GM21447 (cell line): ENCODE measurements around the gene MEGF10.

Experiments
- ATAC-seq: cut with Tn5 transposase; IDR thresholded peaks from one replicate; pipeline ENCODE4 v1.9.1; 2021; ENCODE audit not compliant: unreplicated experiment

Gene MEGF10

DNA sequence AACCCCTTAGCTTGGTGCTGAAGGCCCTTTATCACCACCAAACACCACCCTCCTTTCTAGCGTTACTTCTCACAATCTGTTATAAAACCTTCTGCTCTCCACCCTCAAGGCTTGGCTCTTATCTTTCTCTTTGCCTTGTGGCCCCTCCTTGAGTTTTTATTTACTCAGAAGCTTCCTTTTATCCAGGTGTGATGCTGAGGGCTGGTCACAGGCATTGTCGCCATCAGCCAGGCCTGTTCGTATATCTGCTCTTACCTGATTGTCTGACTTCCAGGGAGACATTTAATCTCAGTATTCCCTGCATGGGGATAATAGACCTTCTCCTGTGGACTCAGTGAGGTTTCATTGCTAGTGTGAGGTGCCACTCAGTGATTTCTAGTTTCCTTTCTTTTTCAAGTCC, 34.2 kb downstream of the MEGF10 start:
- ATAC-seq: no peak

GRCh38 chr5:127326431-127326830, 35.8 kb downstream of the MEGF10 start:
- no peak for ATAC-seq

DNA sequence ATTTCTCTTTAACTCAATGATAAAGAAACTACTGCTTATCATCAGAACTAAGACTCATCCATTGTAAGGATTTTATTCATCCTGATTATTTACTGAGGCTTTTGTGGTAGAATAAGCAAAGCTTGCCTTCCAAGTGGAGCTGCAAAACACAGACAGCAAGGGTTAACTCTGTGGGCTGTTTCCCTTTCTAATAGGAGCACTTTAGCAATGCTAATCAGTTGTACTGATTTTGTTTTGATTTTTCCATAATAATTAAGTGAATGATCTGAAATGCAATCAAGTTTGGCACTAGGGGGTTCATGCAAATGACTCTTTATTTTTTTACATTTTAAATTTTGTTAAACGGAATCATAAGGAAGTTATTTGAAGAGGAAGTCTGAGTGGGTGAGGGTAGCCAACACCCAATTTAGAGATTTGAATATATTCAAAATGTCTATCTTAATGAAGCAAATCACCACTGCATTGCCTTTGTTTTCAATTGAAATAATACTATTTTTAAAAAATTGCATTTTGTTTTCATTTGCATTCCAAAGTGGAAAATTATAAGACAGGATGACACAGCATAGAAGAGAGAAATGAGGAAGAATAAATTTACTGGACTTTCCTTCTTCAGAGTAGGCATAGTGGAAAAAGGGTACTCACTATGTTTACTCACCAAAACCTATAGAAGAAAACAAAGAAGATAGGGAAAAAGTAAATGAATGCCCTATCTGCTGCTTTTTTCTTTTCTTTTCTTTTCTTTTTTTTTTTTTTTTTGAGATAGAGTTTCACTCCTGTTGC, 36.6 kb downstream of the MEGF10 start:
- no peak for ATAC-seq

DNA sequence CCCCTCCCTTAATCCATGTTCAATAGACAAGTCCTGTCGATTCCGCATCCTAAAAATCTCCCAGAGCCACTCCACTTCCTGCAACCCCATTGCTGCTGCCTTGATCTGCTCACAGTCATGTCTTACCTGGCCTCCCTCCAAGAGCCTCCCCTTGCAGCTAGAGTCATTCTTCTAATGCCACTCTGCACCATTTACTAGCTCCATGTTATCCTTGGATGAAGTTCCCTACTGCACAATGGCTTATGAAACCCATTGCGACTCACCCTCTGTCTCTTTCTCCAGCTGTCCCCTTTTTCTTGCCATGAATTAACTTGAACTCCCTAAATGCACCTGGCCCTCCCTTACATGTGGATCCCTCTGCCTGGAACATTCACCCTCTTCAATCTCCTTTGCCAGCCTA, 39.5 kb downstream of the MEGF10 start:
- no peak for ATAC-seq

DNA sequence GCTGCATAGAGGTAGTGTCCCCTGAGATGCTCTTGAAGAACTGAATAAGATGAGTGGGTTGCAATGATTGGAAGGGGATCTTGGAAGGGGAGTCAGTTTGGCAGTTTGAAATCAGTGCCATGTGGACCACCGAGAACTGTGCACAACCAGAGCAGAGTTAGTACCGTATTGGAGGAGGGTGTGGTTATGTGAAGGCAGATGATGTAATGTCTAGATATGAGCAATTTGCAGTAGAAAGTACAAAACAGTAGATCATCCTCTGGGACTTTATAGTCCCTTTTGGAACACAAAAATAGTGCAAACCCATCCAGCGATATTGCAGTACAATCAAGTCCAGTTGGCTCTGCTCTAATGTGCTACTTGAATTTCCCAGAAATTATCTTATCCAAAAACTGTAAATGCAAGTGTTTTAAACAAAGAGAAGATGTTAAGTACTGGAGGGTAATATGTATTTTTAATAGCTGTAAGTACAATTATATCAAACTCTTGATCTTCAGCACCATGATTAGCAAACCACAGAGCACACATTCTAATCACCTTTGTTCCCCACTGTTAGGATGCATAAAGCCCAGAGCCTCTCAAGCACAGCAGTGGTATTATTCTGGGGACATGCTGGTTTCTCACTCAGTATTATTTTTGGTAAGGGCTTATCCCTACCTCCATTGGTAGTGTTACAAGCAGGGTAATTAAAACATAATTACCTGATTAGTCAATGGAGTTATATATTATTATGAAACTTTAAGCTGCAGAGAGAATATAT, 41.5 kb downstream of the MEGF10 start:
- no peak for ATAC-seq

DNA sequence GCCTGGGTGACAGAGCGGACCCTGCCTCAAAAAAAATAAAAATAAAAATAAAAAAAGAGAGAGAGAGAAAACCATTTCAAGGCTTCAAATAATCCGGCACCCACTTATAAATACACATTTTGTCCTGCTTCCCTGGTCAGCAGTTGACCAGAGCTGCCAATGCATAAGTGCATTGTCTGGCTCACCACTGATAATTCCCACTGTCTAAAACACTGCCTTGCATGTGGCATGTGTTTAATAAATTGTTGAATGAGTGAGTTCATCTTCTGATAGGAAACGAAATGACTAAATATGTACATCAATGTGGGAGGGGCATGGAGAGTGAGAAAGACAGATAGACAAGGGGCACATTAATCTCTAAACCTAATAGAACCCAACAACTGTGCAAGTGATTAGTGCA, 42.9 kb downstream of the MEGF10 start:
- no peak for ATAC-seq

DNA sequence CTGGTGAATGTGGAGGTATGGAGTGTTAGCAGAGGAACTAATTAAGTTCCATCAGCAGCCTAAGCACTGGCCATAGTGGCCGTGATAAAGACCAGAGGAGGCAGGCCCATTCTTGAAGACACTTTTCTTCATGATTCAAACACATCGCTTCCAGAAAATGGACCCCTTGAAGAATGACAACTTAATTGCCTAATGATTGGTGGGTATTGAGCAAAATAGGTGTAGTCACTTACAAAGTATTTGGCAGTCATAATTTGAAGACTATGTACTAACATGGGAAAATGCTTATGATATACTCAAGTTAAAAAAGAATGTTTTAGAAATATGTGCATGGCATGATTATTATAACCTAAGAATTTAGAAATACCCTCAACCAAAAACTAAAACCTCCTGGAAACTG, 44.8 kb downstream of the MEGF10 start:
- no peak for ATAC-seq

- ATAC-seq: no peak
Measured at GRCh38 chr5:127337876-127338275, 47.3 kb downstream of the MEGF10 start.

DNA sequence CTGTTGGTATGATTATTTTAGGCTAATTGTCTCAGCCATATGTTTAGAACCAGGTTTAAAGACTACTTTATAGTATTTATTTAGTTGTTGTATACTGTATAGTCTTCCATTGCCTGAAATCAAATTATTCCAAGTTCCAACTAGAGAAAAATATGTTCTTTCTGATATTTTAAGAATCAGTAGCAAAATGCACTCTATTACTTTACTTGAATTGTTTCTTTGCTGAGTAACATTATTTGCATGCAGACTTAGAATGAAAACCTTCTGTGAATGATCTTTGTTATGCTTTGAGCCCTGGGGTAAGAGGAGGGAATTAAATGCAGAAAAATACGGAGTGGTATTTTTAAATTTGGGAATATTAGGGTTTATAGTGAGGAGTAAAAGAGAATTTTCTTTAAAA, 47.9 kb downstream of the MEGF10 start:
- no peak for ATAC-seq

DNA sequence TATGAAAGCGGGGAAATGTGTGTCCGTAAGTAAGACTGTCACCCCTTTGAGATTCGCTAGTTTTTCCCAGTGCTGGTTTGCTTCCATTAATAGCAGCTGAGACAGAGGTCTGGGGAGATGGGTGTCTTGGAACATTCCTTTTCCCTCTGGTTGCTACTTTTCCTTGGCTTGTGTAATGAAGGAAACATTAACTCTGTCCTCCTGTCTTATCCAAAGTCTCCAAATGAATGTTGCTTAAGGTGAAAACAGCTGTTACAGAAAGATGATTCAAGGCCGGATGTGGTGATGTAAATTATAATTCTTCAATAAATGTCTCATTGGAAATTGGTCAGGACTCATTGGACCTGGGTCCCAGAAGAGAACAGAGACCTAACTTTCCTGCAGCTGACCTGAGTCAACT, 50.0 kb downstream of the MEGF10 start:
- ATAC-seq: no peak

DNA sequence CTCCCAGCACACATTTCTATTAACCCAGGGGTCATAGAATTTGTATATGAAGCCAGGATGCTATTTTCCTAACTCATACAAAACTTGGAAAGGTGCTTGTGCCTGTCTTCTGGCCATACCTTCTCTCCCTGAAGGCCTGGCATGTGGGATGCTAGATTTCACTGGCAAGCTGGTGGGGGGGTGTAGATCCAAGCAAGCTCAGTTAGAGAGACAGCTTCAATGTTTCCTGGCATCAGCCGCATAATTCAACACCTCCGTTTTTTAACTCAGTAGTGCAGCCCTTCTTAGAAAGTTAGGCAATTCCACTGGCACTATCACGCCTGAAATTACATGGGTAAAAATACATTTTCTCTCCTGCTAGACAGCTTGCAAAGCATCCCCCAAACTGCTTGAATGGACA, 51.8 kb downstream of the MEGF10 start:
- no peak for ATAC-seq

GRCh38 chr5:127343313-127343712, 52.7 kb downstream of the MEGF10 start:
- ATAC-seq: no peak

DNA sequence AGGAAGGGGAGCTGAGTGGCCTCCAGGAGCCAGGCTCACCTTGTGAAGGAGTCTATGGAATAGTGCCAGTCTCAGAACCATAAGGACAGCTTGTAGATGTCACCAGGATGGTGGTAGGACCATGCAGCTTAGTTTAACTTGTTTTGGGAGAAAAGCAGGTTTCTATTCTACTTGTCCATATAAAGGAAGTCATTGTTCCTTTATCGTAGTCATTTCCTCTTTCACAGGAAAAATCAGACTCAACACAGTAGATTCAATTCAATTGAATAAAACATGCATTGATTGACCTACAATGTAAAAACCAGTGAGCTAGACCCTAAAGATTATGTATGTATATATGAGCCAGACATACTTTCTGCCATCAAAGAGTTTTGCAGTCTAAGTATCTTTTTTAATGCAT, 53.3 kb downstream of the MEGF10 start:
- ATAC-seq: no peak

GRCh38 chr5:127344931-127345330, 54.3 kb downstream of the MEGF10 start:
- no peak for ATAC-seq

GRCh38 chr5:127351418-127351817, 60.8 kb downstream of the MEGF10 start:
- no peak for ATAC-seq

DNA sequence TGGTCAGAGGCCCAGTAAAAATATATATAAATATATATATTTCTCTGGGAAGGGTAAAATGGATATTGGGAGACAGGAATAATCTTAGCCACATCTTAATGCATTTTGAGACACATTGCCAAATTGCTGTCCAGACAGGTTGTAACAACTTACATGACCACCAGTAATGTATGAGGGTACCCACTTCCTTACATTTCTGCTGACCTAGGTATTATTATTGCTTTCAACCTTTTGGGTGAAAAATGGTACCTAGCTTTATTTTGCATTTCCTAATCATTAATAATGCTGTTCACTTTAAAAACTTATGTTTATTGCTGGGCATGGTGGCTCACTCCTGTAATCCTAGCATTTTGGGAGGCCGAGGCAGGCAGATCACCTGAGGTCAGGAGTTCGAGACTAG, 61.5 kb downstream of the MEGF10 start:
- no peak for ATAC-seq

DNA sequence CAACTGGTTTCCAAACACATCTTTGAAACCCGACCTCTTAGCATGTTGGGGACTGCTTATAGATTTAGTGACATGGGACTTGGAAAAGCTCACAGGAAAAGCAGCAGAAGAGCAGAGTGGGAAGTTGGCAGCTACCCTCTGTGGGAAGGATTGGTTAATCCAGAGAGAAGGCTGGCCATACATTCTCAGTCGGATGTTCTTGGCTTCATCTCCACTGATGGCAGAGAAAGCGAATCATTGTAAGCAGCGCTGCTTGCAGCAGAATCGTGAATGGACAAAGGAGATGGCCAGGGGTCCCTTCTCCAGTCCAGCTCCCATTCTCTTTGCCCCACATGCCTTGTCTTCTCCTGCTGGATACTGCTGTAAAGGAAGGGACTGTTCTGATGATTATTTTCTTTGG, 62.7 kb downstream of the MEGF10 start:
- no peak for ATAC-seq

DNA sequence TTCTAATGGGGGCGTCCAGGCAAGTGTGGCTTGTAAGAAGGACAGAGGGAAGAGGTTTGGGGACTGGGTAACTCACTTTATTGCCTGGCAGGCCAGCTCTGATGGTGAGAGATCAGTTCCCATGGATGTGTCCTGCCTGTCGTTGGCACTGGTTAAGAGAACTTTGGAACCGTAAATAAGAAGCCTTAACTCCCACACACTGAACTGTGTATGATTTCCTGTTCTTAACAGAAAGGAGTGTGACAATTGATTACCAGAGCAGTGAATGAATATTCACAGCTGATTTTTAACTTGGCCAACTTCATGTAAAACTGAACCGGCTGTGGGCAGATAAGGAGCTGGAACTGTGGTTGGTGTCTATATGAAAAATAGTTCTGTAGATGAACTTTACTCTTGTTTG, 63.2 kb downstream of the MEGF10 start:
- ATAC-seq: no peak

- no peak for ATAC-seq
Measured at GRCh38 chr5:127355337-127355736, 64.7 kb downstream of the MEGF10 start.

- ATAC-seq: no peak
Measured at GRCh38 chr5:127358284-127358683, 67.7 kb downstream of the MEGF10 start.

DNA sequence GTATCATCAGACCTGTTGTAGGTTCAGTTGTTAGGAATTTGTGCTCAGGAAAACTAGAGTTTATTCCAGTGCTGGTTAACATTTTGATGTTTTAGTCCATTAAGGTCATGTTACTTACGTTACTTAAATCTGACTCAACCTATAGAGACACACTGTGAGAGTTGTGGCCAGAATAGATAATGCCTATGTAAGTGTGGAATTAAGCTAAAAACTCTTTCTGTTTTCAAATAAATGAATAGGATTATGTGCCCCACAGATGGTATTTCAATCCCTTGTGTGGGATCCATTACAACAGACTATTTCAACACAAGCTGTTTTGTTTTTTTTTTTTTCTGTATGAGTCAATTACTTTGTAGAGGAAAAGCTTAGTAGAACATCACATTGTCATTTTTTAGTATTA, 68.1 kb downstream of the MEGF10 start:
- ATAC-seq: no peak

DNA sequence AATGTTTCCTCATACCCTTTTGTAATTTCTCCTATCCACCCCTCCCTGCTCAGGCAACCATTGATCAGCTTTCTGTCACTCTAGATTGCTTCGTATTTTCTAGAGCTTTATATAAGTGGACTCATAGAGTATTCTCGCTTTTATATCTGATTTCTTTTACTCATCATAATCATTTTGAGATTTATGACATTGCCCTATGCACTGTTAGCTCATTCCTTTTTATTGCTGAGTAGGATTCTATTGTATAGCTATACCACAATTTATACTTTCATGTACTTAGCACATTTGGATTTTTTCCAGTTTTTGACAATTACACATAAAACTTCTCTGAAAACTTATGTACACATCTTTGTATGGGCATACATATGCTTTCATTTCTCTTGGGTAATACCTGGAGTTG, 68.9 kb downstream of the MEGF10 start:
- no peak for ATAC-seq

- no peak for ATAC-seq
Measured at GRCh38 chr5:127363403-127363802, 72.8 kb downstream of the MEGF10 start.
